ENCODE results near the gene ARHGEF10L.

Gene ARHGEF10L

DNA sequence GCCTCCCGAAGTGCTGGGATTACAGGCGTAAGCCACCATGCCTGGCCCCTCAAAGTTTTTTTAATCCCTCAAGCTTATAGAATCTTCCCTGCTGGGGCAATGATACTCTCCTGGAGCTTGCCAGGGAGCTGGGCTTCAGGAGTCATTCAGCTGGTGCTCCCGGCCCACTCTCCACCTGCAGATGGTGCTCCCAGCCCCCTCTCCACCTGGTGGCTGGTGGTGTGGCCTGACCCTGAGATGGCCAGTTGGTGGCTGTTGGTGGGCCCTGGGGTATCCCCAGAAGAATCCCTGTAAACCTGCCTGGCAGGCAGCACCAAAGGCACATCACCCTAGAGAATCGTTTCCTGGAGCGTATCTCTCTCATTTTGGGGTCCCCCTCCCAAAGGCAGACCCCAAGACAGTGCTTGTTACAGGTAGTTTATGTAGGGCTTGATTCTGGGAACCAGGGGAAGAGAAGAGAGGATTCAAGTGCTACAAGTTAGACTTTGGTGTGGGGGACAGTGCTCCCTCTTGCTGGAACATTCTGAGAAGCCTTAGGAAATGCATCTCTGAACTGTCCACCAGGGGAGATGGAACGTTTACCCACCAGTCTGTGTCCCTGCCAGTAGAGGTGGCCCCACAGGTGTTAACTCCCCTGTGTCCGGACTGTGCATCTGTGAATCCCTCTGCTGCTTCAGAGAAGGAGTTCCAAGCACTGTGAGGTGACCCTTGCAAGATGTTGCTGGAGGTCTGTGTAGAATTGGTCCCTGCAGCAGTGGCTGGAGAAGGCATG is 186.5 kb downstream of the ARHGEF10L start:
- Histone ChIP-seq H3K4me3 (ENCODE audit: low read depth in 1 of 2, low read length in 2 of 2) (no peak overlapping the region), H3K4me2 (ENCODE audit: insufficient read depth, low read length) (no peak overlapping the region), H3K79me2 (ENCODE audit: insufficient read depth, low read length) (no peaks in the 10 kb centered on the region), H3K9ac (ENCODE audit: low read depth, low read length) (no peak overlapping the region), H3K27me3 (ENCODE audit: insufficient read depth, low read length, poor library complexity) (no peaks in the 10 kb centered on the region), H3K36me3 (ENCODE audit: insufficient read depth, low read length) (no peaks in the 10 kb centered on the region), H3K9me3 (ENCODE audit: insufficient read depth, low read length, severe bottlenecking) (no peaks in the 10 kb centered on the region), H2AFZ (ENCODE audit: low read depth, low read length) (no peak overlapping the region), H3K4me1 (ENCODE audit: insufficient read depth, low read length) (no peaks in the 10 kb centered on the region), H4K20me1 (ENCODE audit: insufficient read depth, low read length) (no peaks in the 10 kb centered on the region), H3K27ac (ENCODE audit: low read length) (no peak overlapping the region)
- DNase-seq (no peak), ATAC-seq (ENCODE audit: insufficient read depth, low read depth) (no peak)
- TF ChIP-seq EZH2 (IDR thresholded peaks at IDR 0.05; ENCODE audit: borderline replicate concordance, low read depth, low read length, severe bottlenecking): no peak
- TF ChIP-seq, protein P1, sequence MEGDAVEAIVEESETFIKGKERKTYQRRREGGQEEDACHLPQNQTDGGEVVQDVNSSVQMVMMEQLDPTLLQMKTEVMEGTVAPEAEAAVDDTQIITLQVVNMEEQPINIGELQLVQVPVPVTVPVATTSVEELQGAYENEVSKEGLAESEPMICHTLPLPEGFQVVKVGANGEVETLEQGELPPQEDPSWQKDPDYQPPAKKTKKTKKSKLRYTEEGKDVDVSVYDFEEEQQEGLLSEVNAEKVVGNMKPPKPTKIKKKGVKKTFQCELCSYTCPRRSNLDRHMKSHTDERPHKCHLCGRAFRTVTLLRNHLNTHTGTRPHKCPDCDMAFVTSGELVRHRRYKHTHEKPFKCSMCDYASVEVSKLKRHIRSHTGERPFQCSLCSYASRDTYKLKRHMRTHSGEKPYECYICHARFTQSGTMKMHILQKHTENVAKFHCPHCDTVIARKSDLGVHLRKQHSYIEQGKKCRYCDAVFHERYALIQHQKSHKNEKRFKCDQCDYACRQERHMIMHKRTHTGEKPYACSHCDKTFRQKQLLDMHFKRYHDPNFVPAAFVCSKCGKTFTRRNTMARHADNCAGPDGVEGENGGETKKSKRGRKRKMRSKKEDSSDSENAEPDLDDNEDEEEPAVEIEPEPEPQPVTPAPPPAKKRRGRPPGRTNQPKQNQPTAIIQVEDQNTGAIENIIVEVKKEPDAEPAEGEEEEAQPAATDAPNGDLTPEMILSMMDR (IDR thresholded peaks at IDR 0.05; ENCODE audit: borderline replicate concordance, extremely low read depth, low read length, poor library complexity, severe bottlenecking): no peak

DNA sequence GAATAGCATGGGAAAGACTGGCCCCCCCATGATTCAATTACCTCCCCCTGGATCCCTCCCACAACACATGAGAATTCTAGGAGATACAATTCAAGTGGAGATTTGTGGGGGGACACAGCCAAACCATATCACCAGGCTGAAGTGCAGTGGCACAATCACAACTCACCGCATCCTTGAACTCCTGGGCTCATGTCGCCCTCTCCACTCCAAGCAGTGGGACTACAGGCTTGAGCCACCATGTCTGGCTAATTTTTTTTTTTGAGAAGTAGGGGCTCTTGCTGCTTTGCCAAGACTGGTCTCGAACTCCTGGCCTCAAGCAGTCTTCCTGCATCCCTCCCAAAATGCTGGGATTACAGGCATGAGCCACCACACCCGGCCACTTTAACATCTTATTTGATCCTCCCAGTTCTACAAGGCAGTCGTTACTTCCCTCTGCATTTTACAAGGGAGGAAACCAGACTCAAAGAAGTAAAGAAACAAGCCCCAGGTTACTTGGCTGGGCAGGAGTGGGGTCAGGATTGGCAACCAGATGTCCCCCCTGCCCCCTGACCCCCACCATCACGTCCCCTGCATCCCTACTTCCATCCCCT is 188.7 kb downstream of the ARHGEF10L start:
- no peaks in the 10 kb centered on the region for H3K9me3 ChIP-seq (ENCODE audit: insufficient read depth, low read length, severe bottlenecking)
- no peak overlapping the region for H2AFZ ChIP-seq (ENCODE audit: low read depth, low read length)
- no peaks in the 10 kb centered on the region for H4K20me1 ChIP-seq (ENCODE audit: insufficient read depth, low read length)
- no peak overlapping the region for H3K9ac ChIP-seq (ENCODE audit: low read depth, low read length)
- no peaks in the 10 kb centered on the region for H3K27me3 ChIP-seq (ENCODE audit: insufficient read depth, low read length, poor library complexity)
- no peak for TF ChIP-seq EZH2 (IDR thresholded peaks at IDR 0.05; ENCODE audit: borderline replicate concordance, low read depth, low read length, severe bottlenecking)
- H3K4me1 ChIP-seq (ENCODE audit: insufficient read depth, low read length): no peaks in the 10 kb centered on the region
- H3K36me3 ChIP-seq (ENCODE audit: insufficient read depth, low read length): no peaks in the 10 kb centered on the region
- no peak overlapping the region for H3K4me3 ChIP-seq (ENCODE audit: low read depth in 1 of 2, low read length in 2 of 2)
- no peak overlapping the region for H3K4me2 ChIP-seq (ENCODE audit: insufficient read depth, low read length)
- no peaks in the 10 kb centered on the region for H3K79me2 ChIP-seq (ENCODE audit: insufficient read depth, low read length)
- ATAC-seq (ENCODE audit: insufficient read depth, low read depth): no peak
- no peak for DNase-seq
- no peak overlapping the region for H3K27ac ChIP-seq (ENCODE audit: low read length)

DNA sequence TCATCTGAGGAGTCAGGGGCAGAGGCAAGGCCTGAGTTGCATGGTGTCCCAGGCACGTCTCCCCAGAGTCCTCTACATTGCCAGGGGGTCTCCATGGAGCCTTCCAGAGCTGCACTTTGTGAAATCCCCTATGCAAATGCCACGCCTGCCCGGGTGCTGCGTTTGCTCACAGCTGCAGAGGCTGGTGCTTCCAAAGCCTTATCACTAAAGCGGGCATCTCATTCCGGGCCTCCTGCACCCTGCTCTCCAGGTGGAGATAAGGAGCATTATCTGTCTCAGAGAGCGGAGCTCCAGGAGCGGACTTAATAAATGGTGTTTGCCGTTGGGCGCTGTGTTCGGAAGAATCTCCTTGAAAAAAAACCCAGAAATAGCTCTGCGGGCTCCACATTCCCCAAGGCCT is 189.8 kb downstream of the ARHGEF10L start:
- Histone ChIP-seq H2AFZ (ENCODE audit: low read depth, low read length) (no peak overlapping the region), H3K9me3 (ENCODE audit: insufficient read depth, low read length, severe bottlenecking) (no peaks in the 10 kb centered on the region), H3K79me2 (ENCODE audit: insufficient read depth, low read length) (no peaks in the 10 kb centered on the region), H3K4me1 (ENCODE audit: insufficient read depth, low read length) (no peaks in the 10 kb centered on the region), H3K36me3 (ENCODE audit: insufficient read depth, low read length) (no peaks in the 10 kb centered on the region), H3K27ac (ENCODE audit: low read length) (no peak overlapping the region), H3K4me3 (ENCODE audit: low read depth in 1 of 2, low read length in 2 of 2) (no peak overlapping the region), H3K4me2 (ENCODE audit: insufficient read depth, low read length) (no peak overlapping the region), H3K27me3 (ENCODE audit: insufficient read depth, low read length, poor library complexity) (no peaks in the 10 kb centered on the region), H3K9ac (ENCODE audit: low read depth, low read length) (no peak overlapping the region), H4K20me1 (ENCODE audit: insufficient read depth, low read length) (no peaks in the 10 kb centered on the region)
- no peak for TF ChIP-seq EZH2 (IDR thresholded peaks at IDR 0.05; ENCODE audit: borderline replicate concordance, low read depth, low read length, severe bottlenecking)
- TF ChIP-seq, protein P1 (IDR thresholded peaks at IDR 0.05; ENCODE audit: borderline replicate concordance, extremely low read depth, low read length, poor library complexity, severe bottlenecking): no peak
- ATAC-seq (ENCODE audit: insufficient read depth, low read depth) (no peak), DNase-seq (no peak)

- Histone ChIP-seq H3K27me3 (ENCODE audit: insufficient read depth, low read length, poor library complexity) (no peaks in the 10 kb centered on the region), H3K36me3 (ENCODE audit: insufficient read depth, low read length) (no peaks in the 10 kb centered on the region), H4K20me1 (ENCODE audit: insufficient read depth, low read length) (no peaks in the 10 kb centered on the region), H3K9ac (ENCODE audit: low read depth, low read length) (no peak overlapping the region), H3K4me1 (ENCODE audit: insufficient read depth, low read length) (no peaks in the 10 kb centered on the region), H3K79me2 (ENCODE audit: insufficient read depth, low read length) (no peaks in the 10 kb centered on the region), H3K4me2 (ENCODE audit: insufficient read depth, low read length) (no peak overlapping the region), H3K27ac (ENCODE audit: low read length) (no peak overlapping the region), H3K4me3 (ENCODE audit: low read depth in 1 of 2, low read length in 2 of 2) (no peak overlapping the region), H3K9me3 (ENCODE audit: insufficient read depth, low read length, severe bottlenecking) (no peaks in the 10 kb centered on the region), H2AFZ (ENCODE audit: low read depth, low read length) (no peak overlapping the region)
- no peak for ATAC-seq (ENCODE audit: insufficient read depth, low read depth)
- DNase-seq: no peak
- TF ChIP-seq, protein P1 (IDR thresholded peaks at IDR 0.05; ENCODE audit: borderline replicate concordance, extremely low read depth, low read length, poor library complexity, severe bottlenecking): no peak
- no peak for TF ChIP-seq EZH2 (IDR thresholded peaks at IDR 0.05; ENCODE audit: borderline replicate concordance, low read depth, low read length, severe bottlenecking)
Measured at GRCh38 chr1:17729909-17730308, 190.4 kb downstream of the ARHGEF10L start.
